ENCODE results near the gene MEI1.

Gene MEI1

DNA sequence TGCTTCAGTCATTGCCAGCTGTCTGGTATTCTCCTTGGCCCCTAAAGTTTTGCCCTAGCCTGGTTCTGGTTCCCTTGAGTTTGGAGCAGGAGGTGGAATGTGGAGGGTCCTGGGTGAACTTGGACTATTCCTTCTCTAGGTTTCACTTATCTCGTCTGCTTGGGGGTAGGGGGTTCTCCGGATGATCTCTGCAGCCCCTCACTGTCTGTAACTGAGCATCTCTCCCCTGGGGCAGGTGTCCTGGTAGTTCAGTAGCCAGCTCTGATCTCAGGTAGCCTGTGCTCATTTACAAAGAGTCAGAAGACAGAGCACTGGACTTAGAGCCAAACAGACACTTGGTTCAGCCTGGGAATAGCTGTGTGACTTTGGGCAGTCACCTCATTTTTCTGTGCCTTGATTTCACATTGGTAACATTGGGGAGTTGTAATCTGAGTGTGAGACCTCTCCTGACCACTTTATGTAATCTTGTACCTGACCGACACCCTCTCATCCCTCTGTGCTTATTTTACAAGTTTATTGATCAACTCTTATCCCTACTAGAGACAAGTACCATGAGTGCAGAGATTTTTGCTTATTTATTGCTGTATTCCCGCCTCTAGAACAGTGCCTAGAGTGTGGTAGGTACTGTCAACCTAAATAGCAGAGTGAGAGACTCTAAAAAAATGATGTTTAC lies 102.0 kb downstream of the MEI1 start:
- no peaks in the 10 kb centered on the region for H3K36me3 ChIP-seq (ENCODE audit: insufficient read depth, insufficient read length, low read length)
- DNase-seq (ENCODE audit: low read depth, low spot score): no peak
- peak overlapping the region; percentile 97 for H3K9ac ChIP-seq (ENCODE audit: insufficient read length, low read depth)
- H3K27me3 ChIP-seq (ENCODE audit: insufficient read depth, insufficient read length): no peaks in the 10 kb centered on the region
- no peaks in the 10 kb centered on the region for H3K9me3 ChIP-seq (ENCODE audit: insufficient read depth, low read length)
- TF ChIP-seq YY1 (IDR thresholded peaks at IDR 0.05; ENCODE audit: insufficient read depth, insufficient read length): no peak
- no peak for TF ChIP-seq SUZ12 (IDR thresholded peaks at IDR 0.05; ENCODE audit: extremely low read depth, insufficient read depth, insufficient read length)
- TF ChIP-seq ZNF274 (IDR thresholded peaks at IDR 0.05; ENCODE audit: low read depth, low read length): no peak
- peaks cover 7% of the 10 kb centered on the region for H3K4me1 ChIP-seq (ENCODE audit: insufficient read depth, insufficient read length)
- peak overlapping the region; percentile 89 for H3K4me3 ChIP-seq (ENCODE audit: insufficient read length, low read depth)

GRCh38 chr22:41801886-41802285 lies 102.6 kb downstream of the MEI1 start:
- TF ChIP-seq YY1 (IDR thresholded peaks at IDR 0.05; ENCODE audit: insufficient read depth, insufficient read length) (no peak), ZNF274 (IDR thresholded peaks at IDR 0.05; ENCODE audit: low read depth, low read length) (no peak), SUZ12 (IDR thresholded peaks at IDR 0.05; ENCODE audit: extremely low read depth, insufficient read depth, insufficient read length) (no peak)
- H3K9me3 ChIP-seq (ENCODE audit: insufficient read depth, low read length): no peaks in the 10 kb centered on the region
- peaks cover 7% of the 10 kb centered on the region for H3K4me1 ChIP-seq (ENCODE audit: insufficient read depth, insufficient read length)
- DNase-seq (ENCODE audit: low read depth, low spot score): no peak
- no peaks in the 10 kb centered on the region for H3K36me3 ChIP-seq (ENCODE audit: insufficient read depth, insufficient read length, low read length)
- no peaks in the 10 kb centered on the region for H3K27me3 ChIP-seq (ENCODE audit: insufficient read depth, insufficient read length)
- no peak overlapping the region for H3K9ac ChIP-seq (ENCODE audit: insufficient read length, low read depth)
- peak overlapping the region; percentile 89 for H3K4me3 ChIP-seq (ENCODE audit: insufficient read length, low read depth)

- H3K4me3 ChIP-seq (ENCODE audit: insufficient read length, low read depth): no peak overlapping the region
- DNase-seq (ENCODE audit: low read depth, low spot score): no peak
- no peaks in the 10 kb centered on the region for H3K27me3 ChIP-seq (ENCODE audit: insufficient read depth, insufficient read length)
- no peaks in the 10 kb centered on the region for H3K4me1 ChIP-seq (ENCODE audit: insufficient read depth, insufficient read length)
- peaks cover 14% of the 10 kb centered on the region for H3K36me3 ChIP-seq (ENCODE audit: insufficient read depth, insufficient read length, low read length)
- no peaks in the 10 kb centered on the region for H3K9me3 ChIP-seq (ENCODE audit: insufficient read depth, low read length)
- no peak overlapping the region for H3K9ac ChIP-seq (ENCODE audit: insufficient read length, low read depth)
- TF ChIP-seq YY1 (IDR thresholded peaks at IDR 0.05; ENCODE audit: insufficient read depth, insufficient read length) (no peak), ZNF274 (IDR thresholded peaks at IDR 0.05; ENCODE audit: low read depth, low read length) (no peak), SUZ12 (IDR thresholded peaks at IDR 0.05; ENCODE audit: extremely low read depth, insufficient read depth, insufficient read length) (no peak)
Observed at GRCh38 chr22:41805639-41806038, 106.3 kb downstream of the MEI1 start.

- TF ChIP-seq ZNF274 (IDR thresholded peaks at IDR 0.05; ENCODE audit: low read depth, low read length) (no peak), YY1 (IDR thresholded peaks at IDR 0.05; ENCODE audit: insufficient read depth, insufficient read length) (no peak), SUZ12 (IDR thresholded peaks at IDR 0.05; ENCODE audit: extremely low read depth, insufficient read depth, insufficient read length) (no peak)
- H3K27me3 ChIP-seq (ENCODE audit: insufficient read depth, insufficient read length): no peaks in the 10 kb centered on the region
- DNase-seq (ENCODE audit: low read depth, low spot score): no peak
- no peaks in the 10 kb centered on the region for H3K9me3 ChIP-seq (ENCODE audit: insufficient read depth, low read length)
- H3K4me1 ChIP-seq (ENCODE audit: insufficient read depth, insufficient read length): no peaks in the 10 kb centered on the region
- no peak overlapping the region for H3K9ac ChIP-seq (ENCODE audit: insufficient read length, low read depth)
- H3K4me3 ChIP-seq (ENCODE audit: insufficient read length, low read depth): no peak overlapping the region
- peaks cover 27% of the 10 kb centered on the region for H3K36me3 ChIP-seq (ENCODE audit: insufficient read depth, insufficient read length, low read length)
Observed at GRCh38 chr22:41808400-41808799, 109.1 kb downstream of the MEI1 start.

DNA sequence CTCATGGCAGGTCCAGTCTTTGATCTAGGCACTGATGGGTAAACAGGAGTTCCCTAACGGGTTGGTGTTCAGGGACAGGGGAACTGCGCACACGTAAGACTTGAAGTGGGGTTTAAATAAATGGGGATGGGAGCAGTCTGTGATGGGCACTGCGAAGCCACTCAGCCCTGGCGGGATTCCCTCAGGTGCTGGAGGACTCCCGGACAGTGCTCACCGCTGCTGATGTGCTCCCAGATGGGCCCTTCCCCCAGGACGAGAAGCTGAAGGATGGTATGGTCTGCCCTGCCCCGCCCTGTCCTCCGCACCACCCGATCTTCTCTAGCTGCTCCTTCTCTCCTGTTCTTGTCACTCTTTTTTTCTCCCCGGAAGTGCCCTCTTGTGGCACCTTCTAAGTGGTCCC lies 110.7 kb downstream of the MEI1 start:
- Histone ChIP-seq H3K9me3 (ENCODE audit: insufficient read depth, low read length) (no peaks in the 10 kb centered on the region), H3K9ac (ENCODE audit: insufficient read length, low read depth) (no peak overlapping the region), H3K4me3 (ENCODE audit: insufficient read length, low read depth) (no peak overlapping the region), H3K36me3 (ENCODE audit: insufficient read depth, insufficient read length, low read length) (peaks cover 38% of the 10 kb centered on the region), H3K4me1 (ENCODE audit: insufficient read depth, insufficient read length) (no peaks in the 10 kb centered on the region), H3K27me3 (ENCODE audit: insufficient read depth, insufficient read length) (no peaks in the 10 kb centered on the region)
- DNase-seq (ENCODE audit: low read depth, low spot score): no peak
- no peak for TF ChIP-seq ZNF274 (IDR thresholded peaks at IDR 0.05; ENCODE audit: low read depth, low read length)
- TF ChIP-seq YY1 (IDR thresholded peaks at IDR 0.05; ENCODE audit: insufficient read depth, insufficient read length): no peak
- TF ChIP-seq SUZ12 (IDR thresholded peaks at IDR 0.05; ENCODE audit: extremely low read depth, insufficient read depth, insufficient read length): no peak

DNA sequence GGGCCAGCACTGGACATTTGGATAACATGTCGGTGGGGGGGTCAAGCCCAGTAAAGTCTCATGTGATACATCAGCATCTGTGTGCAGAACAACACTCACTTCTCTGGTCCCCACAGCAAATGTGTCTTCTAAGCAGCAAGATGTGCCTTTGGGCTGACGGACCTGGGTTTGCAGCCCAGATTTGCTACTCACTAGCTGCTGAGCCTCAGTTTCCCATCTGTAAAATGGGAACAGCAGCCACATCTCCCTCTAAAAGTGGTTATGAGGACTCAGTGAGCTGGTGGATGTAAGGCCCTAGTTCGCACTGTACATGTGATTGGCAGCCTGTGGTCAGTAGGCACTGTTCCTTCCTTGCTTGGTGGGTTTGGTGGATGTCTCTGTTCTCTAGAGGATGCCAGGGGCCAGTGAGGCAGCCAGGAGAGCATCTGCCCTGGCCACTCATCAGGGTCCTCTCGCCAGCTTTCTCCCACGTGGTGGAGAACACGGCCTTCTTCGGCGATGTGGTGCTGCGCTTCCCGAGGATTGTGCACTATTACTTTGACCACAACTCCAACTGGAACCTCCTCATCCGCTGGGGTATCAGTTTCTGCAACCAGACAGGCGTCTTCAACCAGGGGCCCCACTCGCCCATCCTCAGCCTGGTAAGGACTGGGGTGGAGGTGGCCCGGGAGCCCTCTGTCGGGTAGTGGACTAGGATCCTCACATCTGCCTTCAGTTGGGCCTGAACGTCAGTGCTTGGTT lies 113.7 kb downstream of the MEI1 start:
- no peak for TF ChIP-seq SUZ12 (IDR thresholded peaks at IDR 0.05; ENCODE audit: extremely low read depth, insufficient read depth, insufficient read length)
- TF ChIP-seq ZNF274 (IDR thresholded peaks at IDR 0.05; ENCODE audit: low read depth, low read length): no peak
- no peak for TF ChIP-seq YY1 (IDR thresholded peaks at IDR 0.05; ENCODE audit: insufficient read depth, insufficient read length)
- Histone ChIP-seq H3K27me3 (ENCODE audit: insufficient read depth, insufficient read length) (no peaks in the 10 kb centered on the region), H3K36me3 (ENCODE audit: insufficient read depth, insufficient read length, low read length) (peaks cover 46% of the 10 kb centered on the region), H3K4me1 (ENCODE audit: insufficient read depth, insufficient read length) (peaks cover 3% of the 10 kb centered on the region), H3K9me3 (ENCODE audit: insufficient read depth, low read length) (no peaks in the 10 kb centered on the region), H3K4me3 (ENCODE audit: insufficient read length, low read depth) (no peak overlapping the region), H3K9ac (ENCODE audit: insufficient read length, low read depth) (no peak overlapping the region)
- DNase-seq (ENCODE audit: low read depth, low spot score): no peak

DNA sequence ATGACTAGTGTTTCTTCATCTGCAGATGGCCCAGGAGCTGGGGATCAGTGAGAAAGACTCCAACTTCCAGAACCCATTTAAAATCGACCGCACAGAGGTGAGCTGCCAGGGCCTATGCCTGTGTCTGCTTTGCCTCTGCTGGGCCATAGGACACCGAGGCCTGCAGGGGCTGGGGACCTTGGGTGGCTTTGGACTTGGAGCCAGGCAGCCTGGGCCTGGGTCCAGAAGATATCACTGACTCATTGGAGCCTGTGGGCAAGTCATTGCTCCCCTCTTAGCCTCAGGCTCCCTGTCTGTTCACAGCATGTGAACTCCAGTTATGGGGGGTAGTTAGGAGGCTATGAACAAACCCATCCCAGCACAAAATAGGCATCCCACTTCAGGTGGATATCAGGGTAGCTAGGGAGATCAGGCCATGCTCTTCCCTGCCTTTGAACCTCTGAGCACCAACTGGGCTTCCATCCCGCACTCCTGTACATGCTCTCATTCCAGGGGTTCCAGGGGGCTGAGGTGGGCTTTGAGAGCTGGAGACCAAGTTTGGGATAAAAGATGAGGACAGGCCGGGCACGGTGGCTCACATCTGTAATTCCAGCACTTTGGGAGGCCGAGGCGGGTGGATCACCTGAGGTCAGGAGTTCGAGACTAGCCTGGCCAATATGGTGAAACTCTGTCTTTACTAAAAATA lies 114.6 kb downstream of the MEI1 start:
- no peaks in the 10 kb centered on the region for H3K27me3 ChIP-seq (ENCODE audit: insufficient read depth, insufficient read length)
- peaks cover 50% of the 10 kb centered on the region for H3K36me3 ChIP-seq (ENCODE audit: insufficient read depth, insufficient read length, low read length)

More for the DNA sequence above, 114.6 kb downstream of the MEI1 start:
- H3K4me3 ChIP-seq (ENCODE audit: insufficient read length, low read depth): no peak overlapping the region
- no peaks in the 10 kb centered on the region for H3K9me3 ChIP-seq (ENCODE audit: insufficient read depth, low read length)
- DNase-seq (ENCODE audit: low read depth, low spot score): no peak
- H3K4me1 ChIP-seq (ENCODE audit: insufficient read depth, insufficient read length): peaks cover 3% of the 10 kb centered on the region
- TF ChIP-seq ZNF274 (IDR thresholded peaks at IDR 0.05; ENCODE audit: low read depth, low read length): no peak
- no peak overlapping the region for H3K9ac ChIP-seq (ENCODE audit: insufficient read length, low read depth)
